ENCODE data around the gene BTNL9.
"Not testable (repeated sequence)": the region's sequence is repeated elsewhere in the genome, so short reads cannot be mapped to it uniquely, and the experiment has no call there.

BTNL9 gene

DNA sequence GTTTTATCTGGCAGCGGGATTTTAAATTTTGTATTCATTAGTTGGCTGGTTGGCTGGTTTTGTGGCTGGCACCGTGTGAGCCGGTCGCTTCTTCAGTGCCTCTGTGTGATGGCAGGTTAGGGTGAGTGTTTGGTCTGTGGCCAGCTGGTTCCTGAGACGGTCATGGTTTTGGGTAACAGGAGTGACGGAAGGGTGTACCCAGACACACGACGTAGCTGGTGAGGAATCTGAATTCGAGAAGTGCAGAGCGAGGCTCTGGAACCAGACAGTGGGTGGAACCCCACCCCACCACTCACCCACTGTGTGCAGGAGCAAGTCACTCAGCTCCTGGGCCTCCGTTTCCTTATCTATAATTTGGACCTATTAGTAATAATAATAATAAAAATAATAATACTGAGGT, 2.7 kb downstream of the BTNL9 start:
- no peak for DNase-seq (ENCODE audit: low read depth in 2 of 3, low spot score in 2 of 3)

DNA sequence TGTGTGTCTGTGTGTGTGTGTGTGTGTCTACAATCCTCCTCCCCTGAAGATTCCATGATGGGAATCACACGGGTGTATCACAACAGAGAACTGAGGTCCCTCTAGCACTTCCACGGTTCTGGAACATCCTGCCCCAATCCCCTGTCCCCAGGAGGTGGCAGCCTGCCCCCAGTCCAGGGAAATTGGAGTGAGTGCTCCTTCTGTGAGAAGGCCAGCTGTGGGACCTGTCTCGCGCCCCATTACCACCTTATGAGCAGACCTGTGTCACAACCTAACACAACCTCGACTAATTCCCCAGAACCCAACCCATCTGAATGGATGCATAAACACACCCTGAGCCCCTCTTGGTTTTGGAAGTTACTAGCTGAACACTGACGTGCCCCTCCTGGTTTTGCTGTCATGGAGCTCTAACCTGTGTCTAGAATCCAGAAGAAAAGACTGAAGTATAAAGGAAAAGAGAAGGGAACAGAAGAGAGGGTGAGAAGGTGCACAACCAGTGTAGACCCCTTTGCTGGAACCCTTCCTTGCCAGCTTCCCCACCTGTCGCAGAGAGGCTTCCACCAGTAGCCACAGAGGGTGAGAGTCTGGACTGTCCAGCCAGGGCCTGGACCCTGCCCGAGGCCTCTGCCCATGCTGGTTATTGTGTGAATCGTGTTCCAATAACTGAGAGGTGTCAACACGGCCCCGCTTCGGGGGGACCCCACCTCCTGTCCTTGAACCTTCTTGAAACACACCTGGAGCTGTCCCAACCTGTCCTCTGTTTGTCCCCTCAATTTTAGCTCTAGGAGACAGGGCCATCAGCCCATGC, 3.4 kb downstream of the BTNL9 start:
- no peak for DNase-seq (ENCODE audit: low read depth in 2 of 3, low spot score in 2 of 3)

DNA sequence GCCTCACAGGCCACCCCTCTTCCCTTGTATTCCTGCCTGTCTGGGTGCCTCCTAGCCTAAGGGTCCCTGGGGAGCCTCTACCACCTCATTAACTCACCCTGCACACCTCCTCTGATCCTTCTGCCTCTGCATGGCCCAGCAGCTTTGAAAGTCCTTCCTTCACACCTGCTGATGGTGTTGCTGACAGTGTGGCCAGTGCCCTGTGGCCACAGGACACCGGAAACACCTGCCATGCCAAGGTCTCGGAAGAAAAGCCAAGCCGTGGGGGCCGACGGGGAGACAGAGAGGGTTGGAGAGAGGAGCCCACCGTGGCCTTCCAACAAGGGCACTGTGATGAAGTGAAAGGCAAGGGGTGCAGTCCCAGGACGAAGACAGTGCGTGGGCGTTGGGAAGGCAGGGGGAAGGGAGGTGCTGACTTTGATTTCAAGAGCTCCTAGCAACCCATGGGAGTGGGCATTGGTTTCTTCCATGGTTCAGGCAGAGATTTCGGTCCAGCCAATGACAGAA, 4.1 kb downstream of the BTNL9 start:
- no peak for DNase-seq (ENCODE audit: low read depth in 2 of 3, low spot score in 2 of 3)

DNA sequence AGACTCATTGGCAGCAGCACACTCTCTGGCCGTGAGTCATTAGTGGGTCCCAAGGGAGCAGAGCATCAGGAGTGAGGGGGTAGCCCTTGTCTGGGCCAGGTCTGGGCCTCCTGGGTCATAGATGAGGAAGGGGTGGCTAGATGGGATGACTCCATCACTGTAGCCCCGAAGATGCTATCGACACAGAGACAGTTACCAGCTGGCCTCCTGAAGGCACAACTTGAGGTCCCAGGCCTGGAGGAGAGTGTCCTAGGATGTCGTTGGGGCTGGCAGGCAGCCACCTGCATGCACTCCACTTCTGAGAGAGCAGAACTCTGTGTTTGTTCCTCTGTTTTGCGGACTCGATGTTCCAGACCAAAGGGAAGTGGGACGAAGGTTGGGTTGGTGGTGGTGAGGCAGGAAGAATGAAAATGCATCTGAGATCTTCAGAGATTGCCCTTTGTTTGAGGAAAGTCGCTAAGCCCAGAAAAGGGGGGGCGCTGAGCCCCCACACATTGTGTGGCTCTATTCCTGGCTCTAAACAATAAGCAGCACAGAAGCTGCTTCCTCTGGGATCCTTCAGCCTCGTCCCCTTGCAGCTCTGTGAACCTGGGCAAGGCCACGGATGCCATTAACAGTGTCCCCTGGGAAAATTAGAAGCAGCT, 4.7 kb downstream of the BTNL9 start:
- DNase-seq (ENCODE audit: low read depth in 2 of 3, low spot score in 2 of 3), result no peak

DNA sequence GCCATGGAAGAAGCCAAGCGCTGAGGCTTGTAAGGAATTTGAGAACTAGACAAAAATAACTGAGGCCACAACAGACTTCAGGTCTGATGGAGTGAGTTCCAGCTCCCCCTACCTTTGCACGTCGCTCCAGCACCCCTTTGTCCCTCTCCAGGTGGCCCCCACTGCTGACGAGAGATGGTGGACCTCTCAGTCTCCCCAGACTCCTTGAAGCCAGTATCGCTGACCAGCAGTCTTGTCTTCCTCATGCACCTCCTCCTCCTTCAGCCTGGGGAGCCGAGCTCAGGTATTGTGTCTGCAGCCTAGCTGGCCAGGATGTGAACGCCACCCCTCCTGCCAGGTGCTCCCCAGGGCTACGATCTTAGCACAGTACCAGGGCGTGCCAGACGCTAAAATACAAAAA, 5.2 kb downstream of the BTNL9 start:
- DNase-seq (ENCODE audit: low read depth in 2 of 3, low spot score in 2 of 3), result no peak

DNA sequence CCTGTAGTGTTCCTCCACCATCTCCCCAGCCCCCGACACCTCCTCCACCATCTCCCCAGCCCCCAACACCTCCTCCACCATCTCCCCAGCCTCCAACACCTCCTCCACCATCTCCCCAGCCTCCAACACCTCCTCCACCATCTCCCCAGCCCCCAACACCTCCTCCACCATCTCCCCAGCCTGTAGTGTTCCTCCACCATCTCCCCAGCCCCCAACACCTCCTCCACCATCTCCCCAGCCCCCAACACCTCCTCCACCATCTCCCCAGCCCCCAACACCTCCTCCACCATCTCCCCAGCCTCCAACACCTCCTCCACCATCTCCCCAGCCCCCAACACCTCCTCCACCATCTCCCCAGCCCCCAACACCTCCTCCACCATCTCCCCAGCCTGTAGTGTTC, 5.8 kb downstream of the BTNL9 start:
- not testable (repeated sequence) for DNase-seq (ENCODE audit: low read depth in 2 of 3, low spot score in 2 of 3)

DNA sequence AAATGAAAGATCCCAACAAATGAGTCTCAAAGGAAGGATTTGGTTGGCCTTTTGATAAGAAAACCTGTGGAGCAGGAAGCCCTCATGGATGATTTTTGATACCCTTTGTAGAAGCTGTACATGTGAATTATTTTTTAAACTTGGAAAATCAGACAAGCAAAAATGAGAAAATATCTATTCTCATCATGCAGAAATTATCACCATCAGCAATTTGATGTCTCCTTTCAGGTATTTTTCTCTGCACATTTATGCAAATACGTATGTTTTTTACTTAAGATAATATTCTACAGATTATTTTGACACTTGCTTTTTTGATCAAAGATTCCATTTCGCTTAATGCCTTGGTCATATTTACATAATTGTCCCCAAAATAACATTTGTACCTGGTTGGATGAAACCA, 7.2 kb downstream of the BTNL9 start:
- no peak for DNase-seq (ENCODE audit: low read depth in 2 of 3, low spot score in 2 of 3)

DNA sequence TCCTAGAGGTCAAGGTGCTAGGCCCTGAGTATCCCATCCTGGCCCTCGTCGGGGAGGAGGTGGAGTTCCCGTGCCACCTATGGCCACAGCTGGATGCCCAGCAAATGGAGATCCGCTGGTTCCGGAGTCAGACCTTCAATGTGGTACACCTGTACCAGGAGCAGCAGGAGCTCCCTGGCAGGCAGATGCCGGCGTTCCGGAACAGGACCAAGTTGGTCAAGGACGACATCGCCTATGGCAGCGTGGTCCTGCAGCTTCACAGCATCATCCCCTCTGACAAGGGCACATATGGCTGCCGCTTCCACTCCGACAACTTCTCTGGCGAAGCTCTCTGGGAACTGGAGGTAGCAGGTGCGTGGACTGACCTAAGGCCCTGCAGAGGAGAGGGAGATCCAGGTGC, 7.9 kb downstream of the BTNL9 start:
- DNase-seq (ENCODE audit: low read depth in 2 of 3, low spot score in 2 of 3), result no peak

DNA sequence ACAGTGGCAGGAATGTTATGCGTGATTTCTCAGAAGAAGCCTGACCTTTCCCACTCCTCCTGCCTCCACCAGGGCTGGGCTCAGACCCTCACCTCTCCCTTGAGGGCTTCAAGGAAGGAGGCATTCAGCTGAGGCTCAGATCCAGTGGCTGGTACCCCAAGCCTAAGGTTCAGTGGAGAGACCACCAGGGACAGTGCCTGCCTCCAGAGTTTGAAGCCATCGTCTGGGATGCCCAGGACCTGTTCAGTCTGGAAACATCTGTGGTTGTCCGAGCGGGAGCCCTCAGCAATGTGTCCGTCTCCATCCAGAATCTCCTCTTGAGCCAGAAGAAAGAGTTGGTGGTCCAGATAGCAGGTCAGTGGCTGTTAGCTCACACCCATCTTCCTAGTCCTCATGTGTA, 9.9 kb downstream of the BTNL9 start:
- DNase-seq (ENCODE audit: low read depth in 2 of 3, low spot score in 2 of 3), result no peak

DNA sequence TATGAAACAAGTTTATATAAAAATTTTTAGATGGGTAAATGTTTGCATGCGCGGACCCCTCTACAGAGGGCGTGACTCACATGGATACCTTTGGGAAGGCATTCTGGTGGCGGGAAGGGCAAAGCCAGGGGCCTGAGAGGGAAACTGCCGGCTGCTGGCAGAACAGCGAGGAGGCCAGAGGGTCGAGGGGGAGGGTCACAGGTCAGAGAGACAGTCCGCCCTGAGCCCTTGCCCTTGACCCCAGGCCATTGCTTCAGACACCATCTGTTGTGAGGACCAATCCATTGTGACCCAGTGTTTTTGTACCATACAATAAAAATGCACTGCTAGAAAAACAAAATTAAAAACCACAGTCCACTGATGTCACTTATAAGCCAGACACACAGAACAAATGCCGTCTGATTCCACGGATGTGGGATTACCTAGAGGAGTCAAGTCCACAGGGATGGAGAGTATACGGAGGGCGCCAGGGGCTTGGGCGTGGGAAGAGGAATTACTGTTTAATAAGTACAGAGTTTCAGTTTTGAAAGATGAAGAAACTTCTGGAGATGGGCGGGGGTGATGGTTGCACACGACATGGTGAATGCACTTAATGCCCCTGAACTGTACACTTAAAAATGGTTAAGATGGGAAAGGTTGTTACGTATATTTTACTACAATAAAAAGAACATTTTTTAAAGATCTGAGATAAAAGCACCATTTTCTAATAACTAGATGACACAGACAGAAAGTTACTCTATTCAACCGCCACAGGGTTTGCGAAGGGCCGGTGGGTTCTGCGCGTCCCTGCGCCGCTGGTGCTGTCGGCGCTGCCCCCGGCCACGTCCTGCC, 12.0 kb downstream of the BTNL9 start:
- DNase-seq (ENCODE audit: low read depth in 2 of 3, low spot score in 2 of 3), result no peak

DNA sequence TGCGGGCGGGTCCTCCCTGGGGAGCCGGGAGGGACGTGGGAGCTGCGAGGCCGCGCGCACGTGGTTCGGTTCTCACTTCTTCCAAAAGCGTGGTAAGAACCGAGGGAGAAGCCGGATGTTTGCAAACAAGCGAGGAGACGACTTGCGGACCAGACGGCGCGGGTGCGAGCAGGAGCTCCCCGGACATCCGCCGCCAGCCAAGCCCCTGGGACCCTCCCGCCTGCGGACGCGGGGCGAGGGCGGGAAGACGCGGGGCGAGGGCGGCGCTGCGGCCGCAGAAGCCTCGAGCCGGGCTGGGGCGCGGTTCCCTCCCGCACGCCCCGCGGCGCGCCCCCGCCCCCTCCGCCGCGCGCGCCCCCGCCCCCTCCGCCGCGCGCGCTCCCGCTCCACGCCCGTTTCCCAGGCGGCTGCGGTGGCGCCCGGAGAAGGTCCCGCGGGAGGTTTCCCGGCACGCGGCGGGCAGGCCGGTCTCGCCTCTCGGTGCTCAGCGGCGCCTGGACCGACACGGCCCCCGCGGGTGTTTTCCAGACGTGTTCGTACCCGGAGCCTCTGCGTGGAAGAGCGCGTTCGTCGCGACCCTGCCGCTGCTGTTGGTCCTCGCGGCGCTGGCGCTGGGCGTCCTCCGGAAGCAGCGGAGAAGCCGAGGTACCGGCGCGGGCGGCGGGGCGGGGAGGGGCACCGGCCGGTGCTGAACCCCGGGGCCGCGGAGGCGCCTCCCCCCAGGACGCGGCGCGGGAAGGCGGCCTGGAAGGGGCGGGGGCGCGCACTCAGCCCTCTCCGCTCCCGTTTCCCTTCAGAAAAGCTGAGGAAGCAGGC, 12.8 kb downstream of the BTNL9 start:
- peak in 1 of 3 experiments; percentile 8 for DNase-seq (ENCODE audit: low read depth in 2 of 3, low spot score in 2 of 3)

DNA sequence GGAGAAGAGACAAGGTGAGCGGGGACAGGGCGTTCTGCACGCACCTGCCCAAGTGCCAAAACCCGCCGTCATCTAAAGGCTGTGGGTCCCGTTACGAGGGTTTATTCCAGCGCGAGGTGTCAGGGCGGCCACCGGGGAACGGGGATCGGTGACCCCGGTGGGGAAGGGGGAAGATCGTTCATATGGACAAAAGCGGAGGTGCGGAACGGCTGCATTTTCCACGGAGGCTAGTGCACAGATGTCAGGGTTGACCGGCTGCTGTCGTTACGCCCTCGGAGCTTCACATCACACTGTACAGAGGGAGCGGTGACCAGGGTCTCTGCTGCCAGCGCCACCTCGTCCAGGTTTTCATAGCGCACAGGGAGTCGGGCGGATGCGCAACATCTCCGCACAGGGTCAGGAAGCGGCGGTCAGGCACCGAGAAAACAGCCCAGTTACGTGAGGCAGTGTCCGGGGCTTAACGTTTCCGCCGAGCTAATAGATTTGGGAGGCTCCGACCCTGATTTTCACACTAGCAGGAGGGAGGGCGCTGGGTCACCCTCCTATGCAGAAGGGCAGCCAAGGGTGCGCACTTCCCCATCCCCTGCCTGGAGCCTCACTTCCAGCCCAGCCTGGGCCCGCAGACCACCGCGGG, 13.5 kb downstream of the BTNL9 start:
- DNase-seq (ENCODE audit: low read depth in 2 of 3, low spot score in 2 of 3), result peak in 1 of 3 experiments; percentile 10

DNA sequence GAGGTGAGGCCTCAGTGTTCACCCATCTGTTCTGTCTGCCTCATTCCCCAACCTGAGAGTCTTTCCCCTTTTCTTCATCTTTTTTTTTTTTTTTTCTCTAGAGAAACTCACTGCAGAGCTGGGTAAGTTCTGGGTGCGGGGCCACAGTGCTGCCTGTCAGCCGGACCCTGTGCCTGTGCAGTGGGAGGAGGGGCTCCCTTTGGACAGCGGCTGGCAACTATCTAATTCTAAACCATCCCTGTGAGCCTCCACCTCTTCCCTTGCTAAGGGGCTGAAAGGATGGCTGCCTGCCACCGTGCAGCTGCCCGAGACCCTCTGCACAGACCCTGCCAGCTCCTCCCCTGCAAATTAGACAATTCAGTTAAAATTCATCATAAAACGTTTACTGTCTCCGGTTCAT, 14.1 kb downstream of the BTNL9 start:
- no peak for DNase-seq (ENCODE audit: low read depth in 2 of 3, low spot score in 2 of 3)

DNA sequence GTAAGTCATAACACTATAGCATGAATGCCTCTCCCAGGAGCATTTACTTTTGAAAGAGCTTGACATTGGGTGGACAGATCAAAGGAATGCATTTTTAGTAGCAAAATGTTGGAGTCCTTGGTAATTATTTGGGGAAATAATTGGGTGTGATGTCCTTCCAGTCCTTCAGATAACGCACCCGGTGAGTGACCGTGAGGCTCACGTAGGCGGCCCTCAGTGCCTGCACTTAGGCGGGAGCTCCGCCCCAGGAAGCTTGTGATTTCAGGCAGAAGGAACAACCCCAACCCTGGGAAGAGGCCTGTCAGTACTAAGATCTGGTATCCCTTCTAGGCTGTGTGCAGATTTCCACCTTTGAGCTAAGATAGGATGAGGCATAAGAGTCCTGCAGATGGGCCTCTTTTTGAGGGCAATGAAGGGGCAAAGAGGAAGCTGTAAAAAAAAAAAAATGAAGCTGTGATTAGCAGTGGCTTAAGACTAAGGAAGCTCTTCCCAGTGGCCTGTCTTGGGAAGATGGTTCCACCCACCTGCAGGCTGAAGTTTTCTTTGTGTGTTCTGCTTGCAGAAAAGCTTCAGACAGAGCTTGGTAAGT, 14.9 kb downstream of the BTNL9 start:
- DNase-seq (ENCODE audit: low read depth in 2 of 3, low spot score in 2 of 3), result no peak

DNA sequence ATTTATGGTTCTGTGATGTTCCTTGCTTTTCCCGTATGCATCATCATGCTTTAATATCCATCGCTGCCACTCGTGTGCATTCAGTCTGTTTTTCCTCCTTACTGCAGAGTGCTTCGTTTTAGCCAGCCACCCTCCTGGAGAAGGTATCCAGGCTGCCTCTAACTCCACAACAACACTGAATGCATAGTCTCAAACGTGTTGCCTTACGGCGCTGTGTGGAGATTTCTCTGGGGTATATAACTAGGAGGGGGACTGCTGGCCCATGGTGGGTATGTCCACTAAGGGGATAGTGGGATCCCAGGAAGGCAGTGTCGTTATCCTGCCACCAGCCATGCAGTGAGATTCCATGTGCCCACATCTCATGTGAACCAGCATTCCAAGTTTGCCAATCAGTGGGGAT, 16.4 kb downstream of the BTNL9 start:
- DNase-seq (ENCODE audit: low read depth in 2 of 3, low spot score in 2 of 3), result no peak

DNA sequence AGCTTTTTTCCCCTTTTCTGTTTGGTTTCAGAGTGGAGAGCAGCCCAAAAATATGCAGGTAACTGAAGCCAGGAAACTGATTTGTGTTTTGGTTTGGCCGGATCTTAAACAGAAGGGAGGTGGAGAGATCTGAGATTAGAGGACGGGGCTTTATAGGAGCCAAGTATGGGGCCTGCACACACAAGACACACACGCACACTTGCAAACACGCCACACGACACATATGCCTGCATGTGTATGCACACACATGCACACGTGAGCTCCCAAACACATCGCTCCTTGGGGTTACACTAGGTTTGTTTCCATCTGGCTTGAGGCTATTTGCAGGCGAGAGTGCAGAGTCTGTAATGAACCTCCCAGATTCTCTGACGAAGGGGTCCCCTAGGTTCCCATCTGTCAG, 18.3 kb downstream of the BTNL9 start:
- DNase-seq (ENCODE audit: low read depth in 2 of 3, low spot score in 2 of 3), result no peak

DNA sequence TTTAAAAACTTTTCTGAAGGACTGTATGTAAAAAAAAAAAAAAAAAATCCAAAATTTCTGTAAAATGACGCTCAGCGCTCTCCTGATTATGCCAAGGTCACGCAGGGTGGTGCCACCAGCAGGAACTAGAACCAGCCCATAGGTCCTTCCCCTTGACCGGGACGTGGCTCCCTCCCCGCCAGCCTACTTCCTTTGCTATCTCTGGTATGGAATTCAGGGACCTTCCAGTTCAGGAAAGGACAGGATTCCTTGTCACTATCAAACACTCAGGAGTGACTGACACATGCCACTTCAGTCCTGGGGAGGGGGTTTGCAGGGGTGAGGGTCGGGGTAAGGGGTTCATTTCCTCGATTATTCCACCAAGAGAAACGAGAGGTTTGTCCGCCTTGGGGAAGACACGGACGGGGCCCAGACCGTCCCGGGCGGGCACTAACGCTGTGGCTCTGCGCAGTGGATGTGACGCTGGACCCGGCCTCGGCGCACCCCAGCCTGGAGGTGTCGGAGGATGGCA, 18.8 kb downstream of the BTNL9 start:
- DNase-seq (ENCODE audit: low read depth in 2 of 3, low spot score in 2 of 3), result no peak

DNA sequence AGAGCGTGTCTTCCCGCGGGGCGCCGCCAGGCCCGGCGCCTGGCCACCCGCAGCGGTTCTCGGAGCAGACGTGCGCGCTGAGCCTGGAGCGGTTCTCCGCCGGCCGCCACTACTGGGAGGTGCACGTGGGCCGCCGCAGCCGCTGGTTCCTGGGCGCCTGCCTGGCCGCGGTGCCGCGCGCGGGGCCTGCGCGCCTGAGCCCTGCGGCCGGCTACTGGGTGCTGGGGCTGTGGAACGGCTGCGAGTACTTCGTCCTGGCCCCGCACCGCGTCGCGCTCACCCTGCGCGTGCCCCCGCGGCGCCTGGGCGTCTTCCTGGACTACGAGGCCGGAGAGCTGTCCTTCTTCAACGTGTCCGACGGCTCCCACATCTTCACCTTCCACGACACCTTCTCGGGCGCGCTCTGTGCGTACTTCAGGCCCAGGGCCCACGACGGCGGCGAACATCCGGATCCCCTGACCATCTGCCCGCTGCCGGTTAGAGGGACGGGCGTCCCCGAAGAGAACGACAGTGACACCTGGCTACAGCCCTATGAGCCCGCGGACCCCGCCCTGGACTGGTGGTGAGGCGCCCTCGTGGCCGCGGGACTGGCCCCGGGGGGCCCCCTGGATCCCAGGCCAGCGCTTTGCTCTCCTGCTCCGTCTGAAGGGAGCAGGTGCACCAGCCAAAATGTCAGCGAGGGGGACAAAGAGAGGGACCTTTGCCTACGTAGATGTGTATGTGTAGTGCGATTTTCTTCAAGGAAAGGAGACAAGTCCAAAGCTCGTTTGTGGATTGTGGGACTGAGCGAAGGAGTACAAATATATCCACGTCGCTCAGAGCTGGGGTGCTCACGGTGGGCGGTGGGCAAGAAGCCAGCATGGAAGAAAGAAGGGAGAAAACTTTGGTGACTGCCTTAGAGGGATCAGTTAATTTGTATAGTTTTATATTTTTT, 19.5 kb downstream of the BTNL9 start:
- DNase-seq (ENCODE audit: low read depth in 2 of 3, low spot score in 2 of 3), result no peak

DNA sequence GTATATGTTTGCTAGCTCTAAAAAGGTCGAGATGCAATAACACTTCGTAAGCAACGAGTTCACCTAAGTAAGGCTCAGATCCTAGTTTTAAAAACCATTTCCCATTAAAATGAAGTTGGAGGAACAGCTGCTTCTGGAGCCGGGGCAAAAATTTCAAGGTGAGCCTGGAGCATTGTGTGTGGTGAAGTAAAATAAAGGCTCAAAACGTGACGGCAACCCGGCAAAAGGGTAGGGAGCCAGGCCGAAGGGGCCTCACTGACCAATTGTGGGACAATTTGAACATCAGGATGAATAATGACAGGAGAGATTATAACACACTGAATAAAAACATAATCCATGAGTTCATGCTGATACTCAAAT, 20.1 kb downstream of the BTNL9 start:
- no peak for DNase-seq (ENCODE audit: low read depth in 2 of 3, low spot score in 2 of 3)

Measured in activated CD8-positive, alpha-beta memory T cell treated with anti-CD3 and anti-CD28 coated beads for 48 hours (primary cell).